GM18505 (cell line): Measurements from ENCODE around the gene GALNT14.

Experiments used
- ATAC-seq: cut with Tn5 transposase; IDR thresholded peaks from one replicate; pipeline ENCODE4 v1.9.1; 2021; ENCODE audit not compliant: unreplicated experiment
- POLR2A ChIP-seq: IDR thresholded peaks from 4 replicates; pipeline ENCODE4 v1.6.1; 2011; ENCODE audit warnings: borderline replicate concordance; ENCODE audit not compliant: insufficient read depth, insufficient read length; ENCODE audit errors: extremely low read depth

GALNT14 gene

GRCh38 chr2:30899516-30900054 lies 238.7 kb downstream of the GALNT14 start:
- no peak for TF ChIP-seq POLR2A
- no peak for ATAC-seq

DNA sequence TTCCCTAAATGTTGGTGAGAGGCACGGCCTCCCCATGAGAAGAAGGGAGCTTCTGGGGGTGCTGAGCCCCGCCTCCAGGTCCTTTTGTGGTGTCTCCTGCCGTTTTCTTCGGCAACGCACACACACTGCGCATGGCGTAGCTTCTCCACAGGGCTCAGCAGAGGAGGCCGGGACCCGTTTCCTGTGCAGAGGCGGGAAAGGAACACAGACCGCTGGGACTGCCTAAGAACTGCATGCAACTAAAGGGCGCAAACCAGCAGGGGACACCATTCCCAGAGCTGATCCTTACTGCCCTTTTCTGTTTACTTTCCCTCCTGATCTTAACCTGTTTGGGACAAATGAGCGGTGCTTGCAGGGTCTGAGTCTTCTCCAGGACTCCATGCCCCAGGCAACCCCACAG lies 240.7 kb downstream of the GALNT14 start:
- no peak for ATAC-seq
- TF ChIP-seq POLR2A: no peak

DNA sequence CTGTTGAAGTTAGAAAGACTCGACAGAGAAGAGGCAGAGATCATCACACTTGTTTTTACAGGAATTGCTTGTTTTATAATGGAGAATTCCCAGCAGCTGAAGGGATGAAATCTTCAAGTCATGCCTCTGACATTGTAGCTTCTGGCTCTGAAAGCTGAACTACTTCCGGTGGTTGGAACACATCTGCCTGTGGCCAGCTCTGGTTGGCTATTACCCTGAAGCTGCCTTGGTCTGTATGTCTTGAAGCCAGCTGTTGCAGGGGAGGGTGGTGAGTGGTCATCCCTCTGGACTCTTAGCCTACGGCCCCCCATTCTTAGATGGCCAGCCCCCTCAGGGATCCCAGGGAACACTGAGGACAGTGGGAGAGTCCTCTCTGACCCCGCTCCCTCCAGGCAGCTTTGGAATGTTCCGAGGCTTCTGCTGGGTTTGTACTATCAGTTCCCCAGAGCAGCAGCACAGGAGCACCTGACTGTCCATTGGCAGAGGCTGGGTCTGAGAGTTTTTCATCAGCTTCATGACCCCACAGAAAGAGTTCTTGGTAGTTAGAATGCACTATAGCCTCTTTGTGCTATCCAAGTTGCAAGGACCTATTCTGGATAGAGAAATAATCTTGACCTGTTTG lies 243.6 kb downstream of the GALNT14 start:
- no peak for ATAC-seq
- no peak for TF ChIP-seq POLR2A

- ATAC-seq: no peak
- TF ChIP-seq POLR2A: no peak
These were observed 249.3 kb downstream of the GALNT14 start for GRCh38 chr2:30888852-30889409.

- TF ChIP-seq POLR2A: no peak
- no peak for ATAC-seq
These were observed 252.2 kb downstream of the GALNT14 start for GRCh38 chr2:30886080-30886479.

DNA sequence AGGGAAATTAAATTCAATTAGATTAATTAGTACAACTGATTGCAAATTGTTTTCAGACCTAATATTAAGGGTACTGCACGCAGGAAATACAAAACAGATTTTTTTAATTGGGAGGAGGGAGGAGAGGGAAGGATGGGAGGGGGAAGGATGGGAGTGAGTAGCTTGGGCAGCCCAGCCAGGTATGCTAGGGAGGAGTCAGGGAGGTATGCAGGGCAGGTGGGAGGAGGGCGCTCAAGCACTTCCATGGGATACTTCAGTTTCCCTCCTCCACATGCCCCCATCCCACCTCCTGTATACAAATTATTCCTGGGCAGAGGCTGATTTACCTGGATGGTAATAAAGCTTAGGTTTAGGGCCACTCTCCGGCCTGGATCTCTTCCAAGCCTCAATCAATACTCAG lies 254.4 kb downstream of the GALNT14 start:
- ATAC-seq: no peak

GRCh38 chr2:30883184-30883583 lies 255.1 kb downstream of the GALNT14 start:
- no peak for ATAC-seq
- no peak for TF ChIP-seq POLR2A

More for the DNA sequence above, 254.4 kb downstream of the GALNT14 start:
- no peak for TF ChIP-seq POLR2A

- ATAC-seq: no peak
- no peak for TF ChIP-seq POLR2A
These were observed 257.7 kb downstream of the GALNT14 start for GRCh38 chr2:30880516-30880915.

- TF ChIP-seq POLR2A: no peak
- no peak for ATAC-seq
These were observed 260.4 kb downstream of the GALNT14 start for GRCh38 chr2:30877833-30878232.

DNA sequence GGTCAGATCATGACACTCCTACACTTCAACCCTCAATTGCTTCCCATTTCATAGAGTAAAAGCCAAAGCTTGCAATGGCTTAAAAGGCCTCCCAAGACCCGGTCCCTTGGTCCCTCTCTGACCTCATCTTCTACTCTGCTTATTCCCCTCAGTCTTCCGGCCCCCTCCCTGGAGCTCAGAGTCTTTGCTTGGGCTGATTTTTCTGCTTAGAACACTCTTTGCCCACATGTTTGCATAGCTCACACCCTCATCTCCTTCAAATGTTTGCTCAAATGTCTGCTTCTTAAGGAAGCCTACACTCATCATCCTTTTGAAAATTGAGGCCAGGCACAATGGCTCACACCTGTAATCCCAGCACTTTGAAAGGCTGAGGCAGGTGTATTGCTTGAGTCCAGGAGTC lies 265.4 kb downstream of the GALNT14 start:
- ATAC-seq: no peak
- no peak for TF ChIP-seq POLR2A

GRCh38 chr2:30871980-30872789 lies 266.1 kb downstream of the GALNT14 start:
- ATAC-seq: no peak
- TF ChIP-seq POLR2A: no peak

- TF ChIP-seq POLR2A: no peak
- ATAC-seq: no peak
These were observed 266.8 kb downstream of the GALNT14 start for GRCh38 chr2:30871440-30871839.

DNA sequence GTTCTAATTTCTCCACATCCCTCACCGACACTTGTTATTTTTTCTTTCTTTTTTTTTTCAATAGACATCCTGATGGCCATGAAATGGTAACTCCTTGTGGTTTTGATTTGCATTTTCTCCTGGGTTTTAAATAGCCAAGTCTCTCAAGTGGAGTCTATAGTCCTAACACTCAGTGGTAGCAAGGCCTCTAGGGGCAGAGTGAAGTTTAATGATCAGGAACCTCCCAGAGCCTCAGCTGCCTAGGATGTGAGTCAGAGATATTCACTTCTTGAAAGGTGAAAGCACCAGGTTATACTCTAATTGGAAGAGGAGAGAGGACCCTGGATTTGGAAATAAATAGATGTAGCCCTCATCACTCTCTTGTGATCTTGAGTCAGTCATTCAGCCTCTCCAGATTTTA lies 268.3 kb downstream of the GALNT14 start:
- no peak for ATAC-seq
- no peak for TF ChIP-seq POLR2A

DNA sequence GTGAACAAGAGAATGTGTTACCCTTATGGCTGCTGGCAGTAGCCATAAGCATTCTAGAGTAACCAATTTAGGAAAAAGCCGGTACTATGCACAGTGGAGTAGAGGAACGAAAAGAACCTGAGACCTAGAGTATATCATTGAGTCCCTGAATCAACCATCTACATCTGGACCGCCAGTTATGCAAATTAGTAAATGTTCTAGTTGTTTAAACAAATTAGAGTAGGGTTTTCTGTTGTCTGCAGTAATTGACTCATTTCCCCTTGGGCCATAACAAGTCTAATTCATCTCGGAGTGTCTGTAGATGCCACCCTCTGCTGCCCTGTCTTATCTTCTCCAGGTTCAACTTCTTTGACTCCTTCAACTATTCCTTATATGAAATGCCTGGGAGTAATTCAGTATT lies 270.9 kb downstream of the GALNT14 start:
- ATAC-seq: no peak
- no peak for TF ChIP-seq POLR2A
